ENCODE results near the gene FUT9. TPM values are rescaled to one million over a fixed set of nuclear protein-coding genes. Genes with fewer than 3 reads are reported as not detected.

FUT9 gene
- total and polyA plus RNA-seq, 2 experiments from 2014 or later = 2.1 to 6.8 TPM

GRCh38 chr6:96249755-96250154 is 234.0 kb downstream of the FUT9 start:
- Mint-ChIP-seq H3K9me3 (no peaks in the 10 kb centered on the region), H3K27me3 (ENCODE audit: insufficient read depth, low read depth, poor library complexity) (no peaks in the 10 kb centered on the region), H3K4me1 (no peaks in the 10 kb centered on the region), H3K27ac (no peak overlapping the region), H3K36me3 (ENCODE audit: low read depth) (no peaks in the 10 kb centered on the region), H3K4me3 (no peak overlapping the region)
- Histone ChIP-seq H3K4me2 (no peak overlapping the region), H4K20me1 (replicated peaks; ENCODE audit: insufficient read depth) (no peaks in the 10 kb centered on the region), H2AFZ (no peak overlapping the region), H3K36me3 (ENCODE audit: insufficient read depth) (no peaks in the 10 kb centered on the region), H3F3A (replicated peaks; ENCODE audit: low read depth) (no peaks in the 10 kb centered on the region), H3K4me3 (no peak overlapping the region), H3K27ac (ENCODE audit: low read depth) (no peak overlapping the region), H3K79me2 (replicated peaks; ENCODE audit: insufficient read depth) (no peaks in the 10 kb centered on the region), H3K4me1 (ENCODE audit: insufficient read depth) (no peaks in the 10 kb centered on the region), H3K27me3 (ENCODE audit: insufficient read depth) (no peaks in the 10 kb centered on the region), H3K9me2 (ENCODE audit: insufficient read depth) (no peaks in the 10 kb centered on the region)
- TF ChIP-seq EZH2phosphoT487 (IDR thresholded peaks at IDR 0.05; ENCODE audit: unreplicated experiment) (no peak), NANOG (IDR thresholded peaks at IDR 0.05; ENCODE audit: borderline replicate concordance) (no peak), CREB1 (CRISPR knock-in tag; IDR thresholded peaks at IDR 0.05; ENCODE audit: low read depth) (no peak), STAT1 (IDR thresholded peaks at IDR 0.05; ENCODE audit: unreplicated experiment) (no peak), EZH2 (IDR thresholded peaks at IDR 0.05; ENCODE audit: low read depth, unreplicated experiment) (no peak), JUNB (IDR thresholded peaks at IDR 0.05; ENCODE audit: unreplicated experiment) (no peak), CTCF (conservative IDR thresholded peaks at IDR 0.05; ENCODE audit: low read depth in 2 of 2) (no peak), POLR2AphosphoS5 (IDR thresholded peaks at IDR 0.05; ENCODE audit: low read depth) (no peak), ZNF331 (CRISPR knock-in tag; IDR thresholded peaks at IDR 0.05; ENCODE audit: low read depth) (no peak), ZNF114 (CRISPR knock-in tag; IDR thresholded peaks at IDR 0.05) (no peak)
- TF ChIP-seq, protein P1, sequence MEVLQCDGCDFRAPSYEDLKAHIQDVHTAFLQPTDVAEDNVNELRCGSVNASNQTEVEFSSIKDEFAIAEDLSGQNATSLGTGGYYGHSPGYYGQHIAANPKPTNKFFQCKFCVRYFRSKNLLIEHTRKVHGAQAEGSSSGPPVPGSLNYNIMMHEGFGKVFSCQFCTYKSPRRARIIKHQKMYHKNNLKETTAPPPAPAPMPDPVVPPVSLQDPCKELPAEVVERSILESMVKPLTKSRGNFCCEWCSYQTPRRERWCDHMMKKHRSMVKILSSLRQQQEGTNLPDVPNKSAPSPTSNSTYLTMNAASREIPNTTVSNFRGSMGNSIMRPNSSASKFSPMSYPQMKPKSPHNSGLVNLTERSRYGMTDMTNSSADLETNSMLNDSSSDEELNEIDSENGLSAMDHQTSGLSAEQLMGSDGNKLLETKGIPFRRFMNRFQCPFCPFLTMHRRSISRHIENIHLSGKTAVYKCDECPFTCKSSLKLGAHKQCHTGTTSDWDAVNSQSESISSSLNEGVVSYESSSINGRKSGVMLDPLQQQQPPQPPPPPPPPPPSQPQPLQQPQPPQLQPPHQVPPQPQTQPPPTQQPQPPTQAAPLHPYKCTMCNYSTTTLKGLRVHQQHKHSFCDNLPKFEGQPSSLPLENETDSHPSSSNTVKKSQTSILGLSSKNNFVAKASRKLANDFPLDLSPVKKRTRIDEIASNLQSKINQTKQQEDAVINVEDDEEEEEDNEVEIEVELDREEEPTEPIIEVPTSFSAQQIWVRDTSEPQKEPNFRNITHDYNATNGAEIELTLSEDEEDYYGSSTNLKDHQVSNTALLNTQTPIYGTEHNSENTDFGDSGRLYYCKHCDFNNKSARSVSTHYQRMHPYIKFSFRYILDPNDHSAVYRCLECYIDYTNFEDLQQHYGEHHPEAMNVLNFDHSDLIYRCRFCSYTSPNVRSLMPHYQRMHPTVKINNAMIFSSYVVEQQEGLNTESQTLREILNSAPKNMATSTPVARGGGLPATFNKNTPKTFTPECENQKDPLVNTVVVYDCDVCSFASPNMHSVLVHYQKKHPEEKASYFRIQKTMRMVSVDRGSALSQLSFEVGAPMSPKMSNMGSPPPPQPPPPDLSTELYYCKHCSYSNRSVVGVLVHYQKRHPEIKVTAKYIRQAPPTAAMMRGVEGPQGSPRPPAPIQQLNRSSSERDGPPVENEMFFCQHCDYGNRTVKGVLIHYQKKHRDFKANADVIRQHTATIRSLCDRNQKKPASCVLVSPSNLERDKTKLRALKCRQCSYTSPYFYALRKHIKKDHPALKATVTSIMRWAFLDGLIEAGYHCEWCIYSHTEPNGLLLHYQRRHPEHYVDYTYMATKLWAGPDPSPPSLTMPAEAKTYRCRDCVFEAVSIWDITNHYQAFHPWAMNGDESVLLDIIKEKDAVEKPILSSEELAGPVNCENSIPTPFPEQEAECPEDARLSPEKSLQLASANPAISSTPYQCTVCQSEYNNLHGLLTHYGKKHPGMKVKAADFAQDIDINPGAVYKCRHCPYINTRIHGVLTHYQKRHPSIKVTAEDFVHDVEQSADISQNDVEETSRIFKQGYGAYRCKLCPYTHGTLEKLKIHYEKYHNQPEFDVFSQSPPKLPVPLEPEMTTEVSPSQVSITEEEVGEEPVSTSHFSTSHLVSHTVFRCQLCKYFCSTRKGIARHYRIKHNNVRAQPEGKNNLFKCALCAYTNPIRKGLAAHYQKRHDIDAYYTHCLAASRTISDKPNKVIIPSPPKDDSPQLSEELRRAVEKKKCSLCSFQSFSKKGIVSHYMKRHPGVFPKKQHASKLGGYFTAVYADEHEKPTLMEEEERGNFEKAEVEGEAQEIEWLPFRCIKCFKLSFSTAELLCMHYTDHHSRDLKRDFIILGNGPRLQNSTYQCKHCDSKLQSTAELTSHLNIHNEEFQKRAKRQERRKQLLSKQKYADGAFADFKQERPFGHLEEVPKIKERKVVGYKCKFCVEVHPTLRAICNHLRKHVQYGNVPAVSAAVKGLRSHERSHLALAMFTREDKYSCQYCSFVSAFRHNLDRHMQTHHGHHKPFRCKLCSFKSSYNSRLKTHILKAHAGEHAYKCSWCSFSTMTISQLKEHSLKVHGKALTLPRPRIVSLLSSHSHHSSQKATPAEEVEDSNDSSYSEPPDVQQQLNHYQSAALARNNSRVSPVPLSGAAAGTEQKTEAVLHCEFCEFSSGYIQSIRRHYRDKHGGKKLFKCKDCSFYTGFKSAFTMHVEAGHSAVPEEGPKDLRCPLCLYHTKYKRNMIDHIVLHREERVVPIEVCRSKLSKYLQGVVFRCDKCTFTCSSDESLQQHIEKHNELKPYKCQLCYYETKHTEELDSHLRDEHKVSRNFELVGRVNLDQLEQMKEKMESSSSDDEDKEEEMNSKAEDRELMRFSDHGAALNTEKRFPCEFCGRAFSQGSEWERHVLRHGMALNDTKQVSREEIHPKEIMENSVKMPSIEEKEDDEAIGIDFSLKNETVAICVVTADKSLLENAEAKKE (CRISPR knock-in tag; IDR thresholded peaks at IDR 0.05) = no peak
- TF ChIP-seq, protein P2, sequence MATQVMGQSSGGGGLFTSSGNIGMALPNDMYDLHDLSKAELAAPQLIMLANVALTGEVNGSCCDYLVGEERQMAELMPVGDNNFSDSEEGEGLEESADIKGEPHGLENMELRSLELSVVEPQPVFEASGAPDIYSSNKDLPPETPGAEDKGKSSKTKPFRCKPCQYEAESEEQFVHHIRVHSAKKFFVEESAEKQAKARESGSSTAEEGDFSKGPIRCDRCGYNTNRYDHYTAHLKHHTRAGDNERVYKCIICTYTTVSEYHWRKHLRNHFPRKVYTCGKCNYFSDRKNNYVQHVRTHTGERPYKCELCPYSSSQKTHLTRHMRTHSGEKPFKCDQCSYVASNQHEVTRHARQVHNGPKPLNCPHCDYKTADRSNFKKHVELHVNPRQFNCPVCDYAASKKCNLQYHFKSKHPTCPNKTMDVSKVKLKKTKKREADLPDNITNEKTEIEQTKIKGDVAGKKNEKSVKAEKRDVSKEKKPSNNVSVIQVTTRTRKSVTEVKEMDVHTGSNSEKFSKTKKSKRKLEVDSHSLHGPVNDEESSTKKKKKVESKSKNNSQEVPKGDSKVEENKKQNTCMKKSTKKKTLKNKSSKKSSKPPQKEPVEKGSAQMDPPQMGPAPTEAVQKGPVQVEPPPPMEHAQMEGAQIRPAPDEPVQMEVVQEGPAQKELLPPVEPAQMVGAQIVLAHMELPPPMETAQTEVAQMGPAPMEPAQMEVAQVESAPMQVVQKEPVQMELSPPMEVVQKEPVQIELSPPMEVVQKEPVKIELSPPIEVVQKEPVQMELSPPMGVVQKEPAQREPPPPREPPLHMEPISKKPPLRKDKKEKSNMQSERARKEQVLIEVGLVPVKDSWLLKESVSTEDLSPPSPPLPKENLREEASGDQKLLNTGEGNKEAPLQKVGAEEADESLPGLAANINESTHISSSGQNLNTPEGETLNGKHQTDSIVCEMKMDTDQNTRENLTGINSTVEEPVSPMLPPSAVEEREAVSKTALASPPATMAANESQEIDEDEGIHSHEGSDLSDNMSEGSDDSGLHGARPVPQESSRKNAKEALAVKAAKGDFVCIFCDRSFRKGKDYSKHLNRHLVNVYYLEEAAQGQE (IDR thresholded peaks at IDR 0.05; ENCODE audit: unreplicated experiment) = no peak
- TF ChIP-seq, protein P3, sequence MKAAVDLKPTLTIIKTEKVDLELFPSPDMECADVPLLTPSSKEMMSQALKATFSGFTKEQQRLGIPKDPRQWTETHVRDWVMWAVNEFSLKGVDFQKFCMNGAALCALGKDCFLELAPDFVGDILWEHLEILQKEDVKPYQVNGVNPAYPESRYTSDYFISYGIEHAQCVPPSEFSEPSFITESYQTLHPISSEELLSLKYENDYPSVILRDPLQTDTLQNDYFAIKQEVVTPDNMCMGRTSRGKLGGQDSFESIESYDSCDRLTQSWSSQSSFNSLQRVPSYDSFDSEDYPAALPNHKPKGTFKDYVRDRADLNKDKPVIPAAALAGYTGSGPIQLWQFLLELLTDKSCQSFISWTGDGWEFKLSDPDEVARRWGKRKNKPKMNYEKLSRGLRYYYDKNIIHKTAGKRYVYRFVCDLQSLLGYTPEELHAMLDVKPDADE (IDR thresholded peaks at IDR 0.05) = no peak
- ATAC-seq = no peak
- DNase-seq (ENCODE audit: low spot score) = no peak

Measured in GM23338 (cell line).